K562 (cell line): ENCODE measurements around the gene SLC8A2. TPM values are rescaled to one million over a fixed set of nuclear protein-coding genes. Genes with fewer than 3 reads are reported as not detected.

Source experiments
- ATAC-seq: fragments of 200-7000 bp; cut with Tn5 transposase; 3 replicates; pipeline ENCODE4 v1.9.1; 2020; ENCODE audit warnings: moderate library complexity
- BruUV-seq: library from RNA; stranded (reverse); fragments of 400-500 nt; replicated peaks from 2 replicates; lab custom pipeline; 2021; lab: Mats Ljungman, UMichigan
- CTCF ChIA-PET: fragments of 300-600 bp; formaldehyde crosslinking; extraction: SDS; loops from one replicate; lab custom pipeline; 2021; ENCODE audit warnings: low intra/inter-chr PET ratio; lab: Yijun Ruan, JAX
- POLR2A ChIA-PET: fragments of 300-600, 350-650 bp; sonication (Branson Sonifier 250); formaldehyde crosslinking; extraction: SDS; loops from one replicate; lab custom pipeline; 2021; ENCODE audit warnings: antibody characterized with exemption, inconsistent platforms; lab: Yijun Ruan, JAX
- DNase-seq, 4 experiments: peaks; one replicate each; pipeline versions ENCODE4 v3.0.0 to v3.0.0-alpha.2; 2011 to 2018; ENCODE audit warnings: low spot score in 3 of 4, mixed read lengths in 3 of 4; ENCODE audit errors: extremely low read depth in 1 of 4
- FAIRE-seq: peaks from 2 replicates; lab custom pipeline; 2011; peaks lifted over from hg19 to GRCh38; lab: Jason Lieb, UNC
- H2AFZ ChIP-seq: 2 replicates; pipeline ENCODE4 v1.6.0; 2011; ENCODE audit warnings: low read depth, low read length, control low read depth, inconsistent platforms
- H3K27ac ChIP-seq: fragments of 200-600 bp; 3 replicates; pipeline ENCODE4 v1.8.0; 2011; ENCODE audit warnings: low read depth, mild to moderate bottlenecking, control low read depth, inconsistent platforms, low read length, moderate library complexity, mixed read lengths; ENCODE audit errors: extremely low read depth
- H3K27me3 ChIP-seq, 2 experiments: fragments of 300-600 bp in 1 of 2; 2 replicates in 1 of 2; 3 replicates in 1 of 2; pipeline versions ENCODE4 v1.6.0 to v1.8.0; 2011; ENCODE audit warnings: inconsistent platforms in 2 of 2, low read length in 2 of 2, mild to moderate bottlenecking in 1 of 2, mixed read lengths in 1 of 2, moderate library complexity in 1 of 2; ENCODE audit not compliant: control insufficient read depth in 2 of 2, insufficient read depth in 2 of 2
- H3K36me3 ChIP-seq: fragments of 300-600 bp; 3 replicates; pipeline ENCODE4 v1.8.0; 2011; ENCODE audit warnings: mild to moderate bottlenecking, low read length, inconsistent platforms; ENCODE audit not compliant: control insufficient read depth, insufficient read depth
- H3K4me1 ChIP-seq, 2 experiments: fragments of 200-600 bp in 1 of 2; replicated peaks in 1 of 2; 2 replicates in 1 of 2; 3 replicates in 1 of 2; pipeline versions ENCODE4 v1.5.1 to v1.8.0; 2011; ENCODE audit warnings: inconsistent platforms in 2 of 2, low read length in 2 of 2, mild to moderate bottlenecking in 1 of 2, mixed read lengths in 1 of 2, moderate library complexity in 1 of 2; ENCODE audit not compliant: control insufficient read depth in 2 of 2, insufficient read depth in 2 of 2
- H3K4me2 ChIP-seq: 2 replicates; pipeline ENCODE4 v1.6.1; 2011; ENCODE audit warnings: low read length, control low read depth, inconsistent platforms, mixed read lengths; ENCODE audit not compliant: insufficient read depth
- H3K4me3 ChIP-seq: fragments of 200-600 bp; sonication (generic), shearing (Covaris generic); 2 replicates; pipeline ENCODE4 v1.5.1; 2016; ENCODE audit warnings: control low read depth, inconsistent platforms
- H3K79me2 ChIP-seq: fragments of 200-600 bp; 3 replicates; pipeline ENCODE4 v1.8.0; 2011; ENCODE audit warnings: low read length, inconsistent platforms; ENCODE audit not compliant: control insufficient read depth, insufficient read depth
- H3K9ac ChIP-seq, 2 experiments: 2 replicates each; pipeline versions ENCODE4 v1.6.0 to v1.6.1; 2011; ENCODE audit warnings: low read depth in 2 of 2, low read length in 2 of 2, control low read depth in 1 of 2, inconsistent platforms in 1 of 2, mild to moderate bottlenecking in 1 of 2, mixed read lengths in 1 of 2; ENCODE audit not compliant: insufficient read depth in 1 of 2
- H3K9me1 ChIP-seq: one replicate; pipeline ENCODE4 v1.6.0; 2011; ENCODE audit warnings: inconsistent platforms, mild to moderate bottlenecking, low read length, moderate library complexity; ENCODE audit not compliant: control insufficient read depth, insufficient read depth
- H3K9me3 ChIP-seq: replicated peaks from 2 replicates; pipeline ENCODE4 v1.5.1; 2011; ENCODE audit warnings: low read depth, low read length, inconsistent platforms; ENCODE audit not compliant: control insufficient read depth, insufficient read depth
- H4K20me1 ChIP-seq: replicated peaks from 2 replicates; pipeline ENCODE4 v1.6.1; 2011; ENCODE audit warnings: low read length, inconsistent platforms, mixed read lengths; ENCODE audit not compliant: control insufficient read depth, insufficient read depth
- CBX2 ChIP-seq: fragments of 200-600 bp; sonication (generic); IDR thresholded peaks from one replicate; pipeline ENCODE4 v1.6.1; 2012; ENCODE audit warnings: mild to moderate bottlenecking, low read length, inconsistent platforms; ENCODE audit not compliant: insufficient read depth, poor library complexity, severe bottlenecking
- COPS2 ChIP-seq: fragments of 450-650 bp; conservative IDR thresholded peaks from 2 replicates; pipeline ENCODE4 v1.6.1; 2016; ENCODE audit warnings: mild to moderate bottlenecking, moderate library complexity
- CREB5 ChIP-seq: fragments of 250-450 bp; sonication (Bioruptor Pico); IDR thresholded peaks from 2 replicates; pipeline ENCODE4 v1.5.0; 2020; ENCODE audit warnings: mild to moderate bottlenecking
- CREBBP ChIP-seq: IDR thresholded peaks from one replicate; pipeline ENCODE4 v1.6.1; 2012; ENCODE audit warnings: low read depth, mild to moderate bottlenecking, control low read depth, inconsistent platforms, low read length
- HBP1 ChIP-seq: fragments of 450-650 bp; formaldehyde crosslinking; IDR thresholded peaks from 2 replicates; pipeline ENCODE4 v1.4.0; 2022; ENCODE audit warnings: missing genetic modification characterization
- MAX ChIP-seq: sonication (generic); formaldehyde crosslinking; IDR thresholded peaks from 2 replicates; pipeline ENCODE4 v1.9.0; 2022; ENCODE audit warnings: mild to moderate bottlenecking, missing genetic modification reagents
- MED1 ChIP-seq: sonication (generic); formaldehyde crosslinking; IDR thresholded peaks from 2 replicates; pipeline ENCODE4 v1.8.1; 2023; ENCODE audit warnings: missing genetic modification reagents, borderline replicate concordance
- NRF1 ChIP-seq, 2 experiments: fragments of 450-650 bp; IDR thresholded peaks in 1 of 2; conservative IDR thresholded peaks in 1 of 2; 2 replicates each; pipeline ENCODE4 v1.6.1; 2014; ENCODE audit warnings: mild to moderate bottlenecking in 2 of 2
- RNF219 ChIP-seq: fragments of 250-450 bp; sonication (Bioruptor Pico); IDR thresholded peaks from 2 replicates; pipeline ENCODE4 v1.5.0; 2022; ENCODE audit warnings: mild to moderate bottlenecking
- RUNX1 ChIP-seq: sonication (generic); IDR thresholded peaks from 2 replicates; pipeline ENCODE4 v1.6.1; 2016; ENCODE audit warnings: antibody characterized with exemption, low read depth
- ZBTB11 ChIP-seq, 3 experiments: fragments of 200-800 bp in 1 of 3; fragments of 250-450 bp in 1 of 3; fragments of 450-650 bp in 1 of 3; sonication (Bioruptor Pico) in 1 of 3; sonication (Bioruptor generic) in 1 of 3; formaldehyde crosslinking in 1 of 3; IDR thresholded peaks; 2 replicates each; pipeline versions ENCODE4 v1.6.1 to v1.8.0; 2016 to 2022; ENCODE audit warnings: mild to moderate bottlenecking in 2 of 3, missing genetic modification characterization in 2 of 3, missing compliant biosample characterization in 1 of 3, moderate library complexity in 1 of 3
- ZNF408 ChIP-seq: fragments of 250-450 bp; sonication (Bioruptor Pico); IDR thresholded peaks from 2 replicates; pipeline ENCODE4 v1.4.0; 2020; ENCODE audit warnings: low read depth, mild to moderate bottlenecking, moderate library complexity
- WGBS: fragments of 100-300 bp; shearing (Covaris generic); methylation state at CpG from one replicate; pipeline ENCODE4 v1.1.6; 2016; ENCODE audit warnings: low coverage, mixed read lengths; ENCODE audit not compliant: insufficient coverage; ENCODE audit errors: missing lambda C conversion rate; 5-methylcytosine and 5-hydroxymethylcytosine counted together
- in situ Hi-C: fragments of 300-500 bp; cut with MboI; formaldehyde crosslinking; loops from 4 replicates; pipeline ENCODE4 v1.15.0; 2018; ENCODE audit warnings: inconsistent platforms, mixed read lengths
- intact Hi-C: fragments of 100-400 bp; cut with micrococcal nuclease; formaldehyde crosslinking; loops from 2 replicates; pipeline ENCODE4 v1.14.2; 2022
- polyA plus RNA-seq, 8 experiments: library from polyadenylated mRNA; depleted of rRNA in 4 of 8; stranded (reverse) in 5 of 8; unstranded in 3 of 8; fragments of >200 nt; fragmentation: Nextera tagmentation in 2 of 8; fragmentation: Illumina TruSeq in 1 of 8; extraction: Ambion mirVana in 2 of 8; extraction: Trizol in 1 of 8; gene quantifications; 2 replicates each; pipeline versions ENCODE4 v1.2.1 to v1.2.3, GENCODE V29; 2011 to 2014; ENCODE audit warnings: inconsistent platforms in 1 of 8, missing spikeins in 1 of 8
- total RNA-seq, 7 experiments: library from RNA; depleted of rRNA in 6 of 7; stranded (reverse); fragments of >200 nt in 6 of 7; fragmentation: Illumina TruSeq in 2 of 7; extraction: Trizol in 2 of 7; gene quantifications; 2 replicates each; pipeline versions ENCODE4 v1.2.1 to v1.2.3, GENCODE V29; 2011 to 2021; ENCODE audit warnings: low replicate concordance in 1 of 7

Gene SLC8A2
- total and polyA plus RNA-seq, 9 of the 15 experiments (the other 6 are each of a cell fraction or from before 2014, with no cell fraction given) = 0.07 to 0.66 (median 0.24) TPM; not detected in 3

GRCh38 chr19:47503130-47503825, 31.6 kb upstream of the SLC8A2 start:
- BruUV-seq = no TSS peak
- peaks cover 3% of the 10 kb centered on the region for H4K20me1 ChIP-seq
- 95% methylated on average over 10 of the region's 13 CpGs for WGBS
- peaks cover 60% of the 10 kb centered on the region for H3K36me3 ChIP-seq
- no peaks in the 10 kb centered on the region for H3K27me3 ChIP-seq
- intact Hi-C loops (no loop called here), in situ Hi-C loops (no loop called here)
- no peak overlapping the region for H3K27ac ChIP-seq
- peaks cover 18% of the 10 kb centered on the region for H3K79me2 ChIP-seq
- FAIRE-seq (no peak), DNase-seq (no peak), ATAC-seq (no peak)
- H3K4me1 ChIP-seq = peaks cover 1 to 37% of the 10 kb centered on the region in 2 experiments; a peak in 4 of 5 replicates
- H3K4me2 ChIP-seq = no peak overlapping the region
- no peak overlapping the region for H3K9ac ChIP-seq
- H3K4me3 ChIP-seq = no peak overlapping the region
- H3K9me3 ChIP-seq = no peaks in the 10 kb centered on the region
- POLR2A ChIA-PET = interaction anchor here (0.6 to 1.4 kb wide), 3 partner anchors 9 to 12 kb away, joined by 3 to 5 read pairs (median 3); partner anchors contain the start of gene NAPA
- H2AFZ ChIP-seq = no peak overlapping the region
- no peaks in the 10 kb centered on the region for H3K9me1 ChIP-seq
- CTCF ChIA-PET = no interaction called here
- TF ChIP-seq ZBTB11 (CRISPR knock-in tag; IDR thresholded peaks at IDR 0.05) (no peak), ZNF408 (CRISPR knock-in tag) (no peak), RNF219 (CRISPR knock-in tag) (no peak), COPS2 (no peak), CBX2 (no peak), HBP1 (CRISPR knock-in tag) (no peak), CREBBP (no peak), RUNX1 (no peak), MED1 (CRISPR knock-in tag) (no peak), NRF1 (conservative IDR thresholded peaks at IDR 0.05 in 1 of 2, IDR thresholded peaks at IDR 0.05 in 1 of 2) (no peak), CREB5 (CRISPR knock-in tag) (no peak), MAX (CRISPR knock-in tag) (no peak)
